Measurements from ENCODE around the gene DUSP28. TPM values are rescaled to one million over a fixed set of nuclear protein-coding genes. Genes with fewer than 3 reads are reported as not detected.
A peak's percentile ranks its signal among the peaks of the same experiment; 100 is the strongest.

DUSP28 gene
- total and polyA plus RNA-seq, 2 experiments from 2014 or later, result 2.7 to 4.3 TPM

- no peaks in the 10 kb centered on the region for H3K27me3 ChIP-seq (ENCODE audit: insufficient read depth)
- H3F3A ChIP-seq (replicated peaks; ENCODE audit: low read depth), result no peaks in the 10 kb centered on the region
- H3K4me1 ChIP-seq (ENCODE audit: insufficient read depth), result peaks cover 20% of the 10 kb centered on the region
- H4K20me1 ChIP-seq (replicated peaks; ENCODE audit: insufficient read depth), result peaks cover 29% of the 10 kb centered on the region
- Mint-ChIP-seq H3K27ac (no peak overlapping the region), H3K9me3 (no peaks in the 10 kb centered on the region), H3K27me3 (ENCODE audit: insufficient read depth, low read depth, poor library complexity) (peaks cover 19% of the 10 kb centered on the region), H3K36me3 (ENCODE audit: low read depth) (peaks cover 6% of the 10 kb centered on the region; the same call in 2 of the 3 replicates), H3K4me1 (peaks cover 32% of the 10 kb centered on the region), H3K4me3 (peak overlapping the region; percentile 96; the same call in 1 of the 3 replicates)
- no peak for ATAC-seq
- peaks cover 74% of the 10 kb centered on the region for H3K79me2 ChIP-seq (replicated peaks; ENCODE audit: insufficient read depth)
- TF ChIP-seq STAT1 (IDR thresholded peaks at IDR 0.05; ENCODE audit: unreplicated experiment), result no peak
- no peak for TF ChIP-seq POLR2AphosphoS5 (IDR thresholded peaks at IDR 0.05; ENCODE audit: low read depth)
- TF ChIP-seq ETS1 (IDR thresholded peaks at IDR 0.05), result no peak
- TF ChIP-seq CTCF (conservative IDR thresholded peaks at IDR 0.05; ENCODE audit: low read depth in 2 of 2), result no peak
- TF ChIP-seq JUNB (IDR thresholded peaks at IDR 0.05; ENCODE audit: unreplicated experiment), result no peak
- no peak for TF ChIP-seq ZNF114 (CRISPR knock-in tag; IDR thresholded peaks at IDR 0.05)
- no peak for TF ChIP-seq CREB1 (CRISPR knock-in tag; IDR thresholded peaks at IDR 0.05; ENCODE audit: low read depth)
- no peak overlapping the region for H3K27ac ChIP-seq (ENCODE audit: low read depth)
- H2AFZ ChIP-seq, result no peak overlapping the region
- H3K4me3 ChIP-seq, result no peak overlapping the region
- H3K4me2 ChIP-seq, result peak overlapping the region; percentile 97; the same call in 1 of the 2 replicates
- H3K36me3 ChIP-seq (ENCODE audit: insufficient read depth), result no peaks in the 10 kb centered on the region
- H3K9me2 ChIP-seq (ENCODE audit: insufficient read depth), result no peaks in the 10 kb centered on the region
- DNase-seq (ENCODE audit: low spot score), result no peak
These were observed 28.5 kb downstream of the DUSP28 start for GRCh38 chr2:240588669-240589068.

- no peak overlapping the region; the same call in 2 of the 3 replicates for H3K4me3 Mint-ChIP-seq
- Histone ChIP-seq H3K9me2 (ENCODE audit: insufficient read depth) (no peaks in the 10 kb centered on the region), H3K4me1 (ENCODE audit: insufficient read depth) (peaks cover 20% of the 10 kb centered on the region), H4K20me1 (replicated peaks; ENCODE audit: insufficient read depth) (peaks cover 27% of the 10 kb centered on the region), H3K79me2 (replicated peaks; ENCODE audit: insufficient read depth) (peaks cover 67% of the 10 kb centered on the region), H3K4me2 (no peak overlapping the region), H3K4me3 (no peak overlapping the region), H3K36me3 (ENCODE audit: insufficient read depth) (no peaks in the 10 kb centered on the region), H3K27me3 (ENCODE audit: insufficient read depth) (no peaks in the 10 kb centered on the region), H2AFZ (no peak overlapping the region), H3F3A (replicated peaks; ENCODE audit: low read depth) (no peaks in the 10 kb centered on the region), H3K27ac (ENCODE audit: low read depth) (no peak overlapping the region)
- peaks cover 17% of the 10 kb centered on the region for H3K27me3 Mint-ChIP-seq (ENCODE audit: insufficient read depth, low read depth, poor library complexity)
- no peak overlapping the region for H3K27ac Mint-ChIP-seq
- no peak for ATAC-seq
- no peak for DNase-seq (ENCODE audit: low spot score)
- H3K4me1 Mint-ChIP-seq, result peaks cover 30% of the 10 kb centered on the region
- H3K9me3 Mint-ChIP-seq, result no peaks in the 10 kb centered on the region
- TF ChIP-seq NANOG (IDR thresholded peaks at IDR 0.05; ENCODE audit: borderline replicate concordance) (no peak), POLR2AphosphoS5 (IDR thresholded peaks at IDR 0.05; ENCODE audit: low read depth) (no peak), STAT1 (IDR thresholded peaks at IDR 0.05; ENCODE audit: unreplicated experiment) (no peak), CREB1 (CRISPR knock-in tag; IDR thresholded peaks at IDR 0.05; ENCODE audit: low read depth) (no peak)
- peaks cover 4% of the 10 kb centered on the region; the same call in 2 of the 3 replicates for H3K36me3 Mint-ChIP-seq (ENCODE audit: low read depth)
These were observed 29.2 kb downstream of the DUSP28 start for GRCh38 chr2:240589375-240589774.

Data from GM23338 (cell line).